Midbrain (tissue), 1 donor: ENCODE data around the gene CIC.

Experiments used
- DNase-seq: peaks from one replicate; lab custom pipeline; 2025; lab: John Stamatoyannopoulos, UW

The CIC gene

GRCh38 chr19:42268704-42269477, at the start of gene CIC:
TSS of gene CIC (plus strand) at chr19:42269252. CDS start at chr19:42271784, 2,532 bp downstream.
- DNase-seq: peak; percentile 100

DNA sequence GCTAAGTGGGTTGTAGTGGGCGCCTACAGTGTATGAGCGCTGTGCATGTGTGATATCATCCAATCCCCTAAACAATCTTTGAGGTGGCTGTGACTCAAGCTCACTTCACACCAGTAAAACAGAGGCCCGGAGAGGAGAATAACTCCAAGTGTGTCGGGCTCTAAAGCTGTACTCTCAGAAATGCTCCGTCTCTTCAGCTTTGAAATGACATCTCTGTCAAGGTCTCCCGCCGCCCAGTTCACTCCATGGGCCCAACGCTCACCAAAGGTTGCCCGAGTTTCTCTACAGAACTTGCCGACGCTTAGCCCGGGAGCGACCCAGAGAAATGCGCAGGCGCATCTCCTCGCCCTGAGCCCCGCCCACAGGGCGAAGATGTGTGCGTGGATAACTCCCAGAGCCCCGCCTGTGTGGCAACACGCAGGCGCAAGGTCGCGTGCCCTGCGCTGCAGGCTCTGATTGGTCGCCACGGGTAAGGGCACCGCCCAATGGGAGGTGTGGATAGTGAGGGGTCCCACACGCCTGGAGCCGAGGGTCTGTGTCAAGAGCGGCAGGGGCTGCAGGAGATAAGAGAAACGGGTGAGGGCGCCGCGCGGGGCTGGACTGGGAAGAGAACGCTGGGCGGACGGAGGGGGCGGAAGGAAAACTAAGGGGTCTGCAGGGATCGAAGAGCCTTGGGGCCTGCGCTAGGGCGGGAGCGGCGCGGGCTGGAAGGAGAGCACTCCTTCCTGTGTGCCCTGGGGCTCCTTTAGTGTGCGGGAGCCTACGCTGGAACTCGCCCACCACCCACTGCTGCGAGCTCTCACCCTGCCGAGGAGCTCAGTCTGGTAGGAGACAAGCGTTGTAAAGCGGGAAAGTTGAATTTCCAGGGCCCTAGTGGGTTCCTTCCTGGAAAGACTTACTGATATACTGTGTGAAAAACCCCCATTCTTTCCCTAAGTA, 49.0 kb upstream of the CIC start, which contains the start of gene ZNF526:
Gene ZNF526, plus strand, starts transcription at position 501 of the 939 bp plus-strand sequence. CDS start 4,092 bp downstream, outside the sequence.
- peak; percentile 96 for DNase-seq

GRCh38 chr19:42220751-42221097, 48.3 kb upstream of the CIC start:
- DNase-seq: no peak

DNA sequence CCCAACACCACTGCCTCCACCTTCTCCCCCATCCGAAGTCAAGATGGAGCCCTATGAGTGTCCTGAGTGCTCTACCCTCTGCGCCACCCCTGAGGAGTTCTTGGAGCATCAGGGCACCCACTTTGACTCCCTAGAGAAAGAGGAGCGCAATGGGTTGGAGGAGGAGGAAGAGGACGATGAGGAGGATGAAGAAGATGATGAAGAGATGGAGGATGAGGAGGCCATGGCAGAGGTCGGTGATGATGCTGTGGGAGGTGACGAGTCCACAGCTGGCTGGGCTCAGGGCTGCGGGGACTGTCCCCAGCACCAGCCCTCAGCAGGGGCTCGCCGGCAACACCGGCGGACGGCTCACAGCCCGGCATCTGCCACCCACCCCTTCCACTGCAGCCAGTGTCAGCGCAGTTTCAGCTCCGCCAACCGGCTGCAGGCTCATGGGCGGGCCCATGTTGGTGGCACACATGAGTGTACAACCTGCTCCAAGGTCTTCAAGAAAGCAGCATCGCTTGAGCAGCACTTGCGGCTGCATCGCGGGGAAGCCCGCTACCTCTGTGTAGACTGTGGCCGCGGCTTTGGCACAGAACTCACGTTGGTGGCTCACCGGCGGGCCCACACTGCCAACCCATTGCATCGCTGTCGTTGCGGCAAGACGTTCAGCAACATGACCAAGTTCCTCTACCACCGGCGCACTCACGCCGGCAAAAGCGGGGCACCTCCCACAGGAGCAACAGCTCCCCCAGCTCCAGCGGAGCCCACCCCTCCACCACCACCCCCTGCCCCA, 43.9 kb upstream of the CIC start:
- no peak for DNase-seq

DNA sequence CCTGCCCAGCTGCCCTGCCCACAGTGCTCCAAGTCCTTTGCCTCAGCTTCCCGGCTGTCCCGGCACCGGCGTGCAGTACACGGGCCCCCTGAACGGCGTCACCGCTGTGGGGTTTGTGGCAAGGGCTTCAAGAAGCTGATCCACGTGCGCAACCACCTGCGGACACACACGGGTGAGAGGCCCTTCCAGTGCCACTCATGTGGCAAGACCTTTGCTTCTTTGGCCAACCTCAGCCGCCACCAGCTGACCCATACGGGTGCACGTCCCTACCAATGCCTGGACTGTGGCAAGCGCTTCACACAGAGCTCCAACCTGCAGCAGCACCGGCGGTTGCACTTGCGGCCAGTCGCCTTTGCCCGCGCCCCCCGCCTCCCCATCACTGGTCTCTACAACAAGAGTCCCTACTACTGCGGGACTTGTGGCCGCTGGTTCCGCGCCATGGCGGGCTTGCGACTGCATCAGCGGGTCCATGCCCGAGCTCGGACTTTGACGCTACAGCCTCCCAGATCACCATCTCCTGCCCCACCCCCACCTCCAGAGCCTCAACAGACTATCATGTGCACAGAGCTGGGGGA, 43.2 kb upstream of the CIC start:
- no peak for DNase-seq

GRCh38 chr19:42226886-42227285, 42.2 kb upstream of the CIC start:
- no peak for DNase-seq

GRCh38 chr19:42228641-42229040, 40.4 kb upstream of the CIC start:
- no peak for DNase-seq

- no peak for DNase-seq
Observed at GRCh38 chr19:42229301-42229854, 39.7 kb upstream of the CIC start.

GRCh38 chr19:42229855-42230351, 39.1 kb upstream of the CIC start:
- no peak for DNase-seq

DNA sequence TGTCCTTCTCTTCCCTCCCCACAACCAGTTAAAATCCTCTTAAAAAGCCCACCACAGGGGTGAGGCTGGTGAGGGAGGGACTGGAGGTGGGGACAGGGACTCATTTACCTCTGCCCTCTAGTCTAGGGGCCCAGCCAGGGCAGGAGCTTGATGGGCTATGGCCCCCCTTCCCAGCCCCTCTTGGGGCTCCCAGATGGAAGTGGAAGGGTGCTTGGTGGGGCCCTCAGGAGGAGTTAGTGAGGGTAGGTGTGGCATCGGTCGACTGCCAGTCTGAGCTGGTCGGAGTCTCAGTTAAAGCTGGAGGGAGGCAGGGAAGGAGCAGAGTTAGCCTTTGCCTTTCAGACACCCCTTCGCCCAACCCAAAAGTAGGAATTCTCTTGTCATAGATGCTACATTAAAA, 38.5 kb upstream of the CIC start:
- DNase-seq: no peak

DNA sequence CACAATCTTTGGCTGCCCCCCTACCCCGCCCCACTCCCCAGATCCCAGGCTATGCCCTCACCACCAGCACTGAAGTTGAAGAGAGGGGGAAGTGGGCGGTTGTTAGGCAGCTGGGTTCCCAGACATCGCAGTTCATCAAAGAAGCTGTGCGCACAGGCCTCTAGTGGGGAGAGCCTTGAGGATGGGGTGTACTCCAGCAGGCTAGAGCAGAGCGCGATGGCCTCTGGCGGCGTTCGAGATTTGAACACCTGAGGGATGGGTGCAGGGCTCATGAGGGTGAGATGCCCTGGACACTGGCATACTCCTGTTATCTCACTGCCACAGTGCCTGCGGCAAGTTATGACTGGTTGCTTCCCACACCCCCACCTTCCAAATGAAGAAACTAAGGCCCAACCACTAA, 36.6 kb upstream of the CIC start:
- no peak for DNase-seq

GRCh38 chr19:42233106-42233505, 35.9 kb upstream of the CIC start:
- no peak for DNase-seq

DNA sequence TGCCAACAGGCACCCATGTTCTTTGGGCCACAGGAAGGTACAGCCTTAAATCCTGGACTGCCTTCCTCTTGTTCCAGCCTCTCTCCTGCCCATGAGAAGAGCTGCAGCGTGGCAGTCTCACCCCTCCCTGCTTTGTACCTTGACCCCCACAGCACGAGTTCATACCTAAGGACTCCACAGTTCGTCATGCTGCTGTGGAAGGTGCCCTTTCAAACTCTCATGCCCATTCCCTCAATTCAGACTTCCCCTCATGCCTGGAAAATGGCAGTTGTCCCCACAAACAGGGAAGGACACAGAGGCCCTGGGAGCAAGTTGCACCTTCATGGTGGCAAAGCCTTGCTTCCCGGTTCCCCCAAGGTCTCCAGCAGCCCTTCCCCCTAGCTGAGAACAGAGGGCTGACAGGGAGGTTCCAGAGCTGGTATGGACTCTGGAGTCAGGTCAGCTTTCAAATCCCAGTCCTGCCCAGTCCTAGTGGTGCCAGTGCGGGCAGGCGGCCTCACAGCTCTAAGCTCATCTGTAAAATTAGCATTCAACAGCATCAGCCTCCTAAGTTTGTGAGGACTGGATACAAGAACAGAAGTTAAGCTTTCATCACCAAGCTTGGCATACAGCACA, 35.3 kb upstream of the CIC start:
- DNase-seq: no peak

DNA sequence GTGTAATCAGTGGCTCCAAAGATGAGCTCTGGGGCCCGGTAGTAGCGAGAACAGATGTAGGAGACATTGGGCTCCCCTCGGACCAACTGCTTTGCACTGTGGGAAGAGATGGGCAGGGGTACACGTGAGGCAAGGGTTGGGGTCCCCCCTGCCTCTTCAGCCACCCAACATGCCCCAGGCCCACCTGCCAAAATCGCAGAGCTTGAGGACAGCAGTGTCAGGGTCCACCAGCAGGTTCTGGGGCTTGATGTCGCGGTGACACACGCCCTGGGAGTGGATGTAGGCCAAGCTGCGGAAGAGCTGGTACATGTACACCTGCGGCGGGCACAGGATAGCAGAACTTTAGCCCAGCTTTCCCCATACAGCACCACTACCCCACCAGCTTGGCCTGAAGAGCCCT, 34.7 kb upstream of the CIC start:
- DNase-seq: no peak

GRCh38 chr19:42235181-42235580, 33.9 kb upstream of the CIC start:
- DNase-seq: no peak

- DNase-seq: no peak
Observed at GRCh38 chr19:42239544-42240220, 29.4 kb upstream of the CIC start.

GRCh38 chr19:42241279-42241678, 27.8 kb upstream of the CIC start:
- DNase-seq: no peak

GRCh38 chr19:42242069-42242511, 27.0 kb upstream of the CIC start:
- no peak for DNase-seq

GRCh38 chr19:42242512-42243409, 26.3 kb upstream of the CIC start, which contains the start of gene GSK3A:
TSS of gene GSK3A (minus strand) at chr19:42242602. CDS start at chr19:42242465, 137 bp downstream.
- peak; percentile 100 for DNase-seq
